SK-N-MC (cell line): ENCODE data around the gene CLEC16A.

ENCODE experiments used
- DNase-seq: peaks from one replicate; pipeline ENCODE4 v3.0.0-alpha.2; 2011; ENCODE audit warnings: low read depth, low spot score
- H3K27ac ChIP-seq: fragments of 200-600 bp; sonication (generic); 2 replicates; pipeline ENCODE4 v1.5.1; 2016; ENCODE audit warnings: mixed run types
- H3K36me3 ChIP-seq: fragments of 200-600 bp; sonication (generic); 2 replicates; pipeline ENCODE4 v1.6.1; 2017; ENCODE audit warnings: antibody characterized with exemption, low read length, mixed read lengths; ENCODE audit not compliant: insufficient read depth
- H3K4me3 ChIP-seq: fragments of 200-600 bp; sonication (generic); 2 replicates; pipeline ENCODE4 v1.5.1; 2016
- H3K9ac ChIP-seq: fragments of 200-600 bp; sonication (generic); 2 replicates; pipeline ENCODE4 v1.8.0; 2017; ENCODE audit warnings: mixed run types, mixed read lengths; ENCODE audit not compliant: insufficient read length
- H3K9me3 ChIP-seq: fragments of 200-600 bp; sonication (generic); 2 replicates; pipeline ENCODE4 v1.6.1; 2017; ENCODE audit warnings: low read depth, mild to moderate bottlenecking, antibody characterized with exemption, low read length, moderate library complexity, mixed read lengths
- EZH2 ChIP-seq: fragments of 200-600 bp; sonication (generic); IDR thresholded peaks from one replicate; pipeline ENCODE4 v1.6.1; 2017; ENCODE audit warnings: antibody characterized with exemption
- FOXP2 ChIP-seq: optimal IDR thresholded peaks from 2 replicates; pipeline ENCODE3; 2011; ENCODE audit warnings: mild to moderate bottlenecking, moderate library complexity; ENCODE audit not compliant: insufficient read depth; ENCODE audit errors: extremely low read length, control extremely low read depth
- POLR2AphosphoS5 ChIP-seq: IDR thresholded peaks from 2 replicates; pipeline ENCODE4 v1.6.1; 2012; ENCODE audit warnings: mild to moderate bottlenecking, low read depth, low read length, borderline replicate concordance

The CLEC16A gene

DNA sequence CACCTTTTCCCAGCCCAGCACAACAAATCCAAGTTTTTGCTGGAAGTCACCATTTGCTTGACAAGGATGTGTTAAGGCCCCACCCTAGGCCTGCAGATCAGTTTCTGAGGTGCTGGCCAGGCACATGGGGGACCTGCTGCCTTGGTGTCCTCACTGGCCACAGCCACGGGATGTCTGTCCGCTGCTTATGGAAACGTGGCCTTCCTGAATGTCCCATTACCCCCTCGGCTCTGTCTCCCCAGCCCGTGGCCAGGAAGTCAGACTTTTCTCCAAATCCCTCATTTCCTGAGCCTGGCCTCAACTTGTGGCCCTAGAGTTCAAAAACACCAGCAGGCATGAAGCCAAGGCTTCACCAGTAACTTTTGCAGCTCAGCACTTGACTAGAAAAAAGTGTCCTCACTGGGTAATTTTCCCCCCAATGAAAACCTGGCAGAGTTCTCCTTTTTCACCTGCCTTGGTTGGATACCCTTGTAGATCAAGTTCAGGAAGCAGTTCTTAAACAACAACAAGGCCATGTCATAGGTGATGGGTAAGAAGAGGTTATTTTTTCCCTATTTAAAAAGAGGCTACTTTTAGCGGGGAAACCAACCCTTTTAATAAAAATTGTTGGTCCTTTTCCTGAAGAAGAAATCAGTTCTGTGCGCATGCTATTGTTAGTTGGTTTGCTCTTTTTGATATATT, 230.9 kb downstream of the CLEC16A start:
- no peak overlapping the region for H3K4me3 ChIP-seq
- no peak for TF ChIP-seq FOXP2
- no peaks in the 10 kb centered on the region for H3K9me3 ChIP-seq
- H3K9ac ChIP-seq: no peak overlapping the region
- no peak for DNase-seq
- H3K27ac ChIP-seq: no peak overlapping the region
- no peaks in the 10 kb centered on the region for H3K36me3 ChIP-seq

DNA sequence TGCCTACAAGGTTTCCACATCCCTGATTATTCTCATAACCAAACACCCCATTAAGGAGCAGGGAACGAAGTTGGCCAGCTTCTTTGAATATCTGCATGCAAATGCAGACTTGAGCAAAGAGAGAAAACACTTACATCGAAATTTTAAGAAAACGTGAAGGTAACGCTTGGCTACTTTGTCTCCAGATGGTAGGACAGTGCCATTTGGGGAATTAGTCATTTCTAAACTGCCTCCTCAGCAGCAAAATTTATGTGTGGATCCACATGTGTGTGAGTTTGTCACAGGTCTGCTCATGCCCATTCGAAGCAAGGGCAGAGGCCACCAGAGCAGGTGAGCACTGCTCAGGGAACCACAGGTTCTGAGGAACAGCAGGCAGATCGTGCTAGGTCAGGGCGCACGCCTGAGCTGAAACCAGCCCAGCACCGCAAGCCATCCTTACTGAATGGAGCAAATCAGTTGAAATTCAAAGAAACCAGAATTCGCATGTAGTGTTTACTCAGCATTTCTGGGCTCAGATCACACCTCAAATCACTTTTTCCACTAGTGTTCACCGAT, 231.5 kb downstream of the CLEC16A start:
- TF ChIP-seq EZH2 (no peak), FOXP2 (no peak), POLR2AphosphoS5 (no peak)
- H3K36me3 ChIP-seq: no peaks in the 10 kb centered on the region
- no peaks in the 10 kb centered on the region for H3K9me3 ChIP-seq
- H3K9ac ChIP-seq: no peak overlapping the region
- H3K4me3 ChIP-seq: no peak overlapping the region
- DNase-seq: no peak
- H3K27ac ChIP-seq: no peak overlapping the region

DNA sequence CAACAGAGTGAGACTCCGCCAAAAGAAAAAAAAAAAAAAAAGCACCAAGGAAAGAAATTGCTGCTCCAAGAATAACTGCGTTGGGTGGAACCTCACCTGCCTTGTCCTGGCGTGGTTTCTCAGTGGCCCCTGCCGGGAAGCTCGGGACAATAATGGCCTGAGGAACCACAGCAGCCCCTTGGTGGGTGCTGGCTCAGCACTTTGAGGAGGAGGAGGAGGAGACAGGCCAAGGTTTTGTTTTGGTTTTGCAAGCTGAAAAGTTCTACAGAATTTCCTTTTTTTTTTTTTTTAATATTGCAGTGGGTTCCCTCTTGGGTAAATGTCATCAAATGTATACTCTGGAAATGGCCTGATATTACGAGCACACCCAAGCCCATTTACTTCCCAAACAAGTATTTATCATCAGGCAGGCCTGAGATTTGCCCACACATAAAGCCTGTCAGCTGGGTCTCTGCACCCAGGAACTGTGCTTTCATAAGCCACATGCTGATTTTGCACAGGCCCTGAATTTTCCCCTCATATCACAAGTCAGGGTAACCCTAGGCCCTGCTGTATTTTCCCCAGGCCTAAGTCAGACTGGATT, 233.3 kb downstream of the CLEC16A start:
- TF ChIP-seq EZH2 (no peak), FOXP2 (no peak), POLR2AphosphoS5 (no peak)
- Histone ChIP-seq H3K9me3 (no peaks in the 10 kb centered on the region), H3K9ac (no peak overlapping the region), H3K27ac (no peak overlapping the region), H3K4me3 (no peak overlapping the region), H3K36me3 (no peaks in the 10 kb centered on the region)
- DNase-seq: no peak

DNA sequence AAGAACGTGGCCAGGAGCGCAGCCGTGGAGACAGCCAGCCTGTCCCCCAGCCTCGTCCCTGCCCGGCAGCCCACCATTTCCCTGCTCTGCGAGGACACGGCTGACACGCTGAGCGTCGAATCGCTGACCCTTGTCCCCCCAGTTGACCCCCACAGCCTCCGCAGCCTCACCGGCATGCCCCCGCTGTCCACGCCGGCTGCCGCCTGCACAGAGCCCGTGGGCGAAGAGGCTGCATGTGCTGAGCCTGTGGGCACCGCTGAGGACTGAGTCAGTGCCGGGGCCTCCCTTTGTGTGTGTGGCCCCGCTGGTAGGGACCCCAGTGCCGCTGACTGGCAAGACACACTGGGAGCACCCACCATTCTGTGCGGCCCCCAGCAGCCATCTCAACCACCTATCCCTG, 234.1 kb downstream of the CLEC16A start:
- Histone ChIP-seq H3K4me3 (no peak overlapping the region), H3K36me3 (no peaks in the 10 kb centered on the region), H3K27ac (no peak overlapping the region), H3K9me3 (no peaks in the 10 kb centered on the region), H3K9ac (no peak overlapping the region)
- TF ChIP-seq POLR2AphosphoS5: no peak
- no peak for TF ChIP-seq EZH2
- no peak for DNase-seq

DNA sequence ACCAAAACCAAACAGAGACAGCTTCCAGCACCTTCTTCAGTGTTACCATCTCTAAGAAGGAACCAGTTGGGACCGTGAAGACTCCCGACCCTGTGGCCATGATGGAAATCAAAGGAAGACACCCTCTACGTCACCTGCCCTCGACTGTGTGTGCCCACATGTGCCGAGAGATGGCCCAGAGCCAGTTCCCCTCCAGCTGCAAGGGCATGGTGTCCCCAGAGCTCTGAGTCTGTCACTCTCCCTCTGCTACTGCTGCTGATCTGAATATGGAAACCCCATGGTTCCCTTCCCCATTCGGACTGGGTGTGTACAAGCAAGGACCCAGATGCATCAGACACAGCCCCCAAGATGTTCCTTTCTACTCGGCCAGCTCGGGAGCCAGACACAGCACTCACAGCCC, 235.2 kb downstream of the CLEC16A start:
- Histone ChIP-seq H3K9ac (no peak overlapping the region), H3K9me3 (no peaks in the 10 kb centered on the region), H3K36me3 (no peaks in the 10 kb centered on the region), H3K27ac (no peak overlapping the region), H3K4me3 (no peak overlapping the region)
- TF ChIP-seq POLR2AphosphoS5 (no peak), EZH2 (no peak), FOXP2 (no peak)
- DNase-seq: no peak

DNA sequence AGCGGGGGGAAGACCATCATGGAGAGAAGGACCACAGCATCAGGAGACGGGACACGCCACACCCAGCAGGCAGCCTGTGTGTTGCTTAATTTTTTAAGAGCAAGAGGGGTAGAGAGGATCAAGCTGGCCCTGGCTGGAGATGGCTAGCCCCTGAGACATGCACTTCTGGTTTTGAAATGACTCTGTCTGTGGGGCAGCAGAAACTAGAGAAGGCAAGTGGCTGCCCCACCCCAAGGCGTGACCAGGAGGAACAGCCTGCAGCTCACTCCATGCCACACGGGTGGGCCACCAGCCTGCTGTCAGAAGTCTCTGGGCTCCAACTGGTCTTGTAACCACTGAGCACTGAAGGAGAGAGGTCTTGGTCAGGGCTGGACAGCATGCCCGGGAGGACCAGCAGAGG, 236.1 kb downstream of the CLEC16A start:
- Histone ChIP-seq H3K9ac (no peak overlapping the region), H3K9me3 (no peaks in the 10 kb centered on the region), H3K36me3 (no peaks in the 10 kb centered on the region), H3K27ac (no peak overlapping the region), H3K4me3 (no peak overlapping the region)
- TF ChIP-seq FOXP2: no peak
- no peak for DNase-seq

DNA sequence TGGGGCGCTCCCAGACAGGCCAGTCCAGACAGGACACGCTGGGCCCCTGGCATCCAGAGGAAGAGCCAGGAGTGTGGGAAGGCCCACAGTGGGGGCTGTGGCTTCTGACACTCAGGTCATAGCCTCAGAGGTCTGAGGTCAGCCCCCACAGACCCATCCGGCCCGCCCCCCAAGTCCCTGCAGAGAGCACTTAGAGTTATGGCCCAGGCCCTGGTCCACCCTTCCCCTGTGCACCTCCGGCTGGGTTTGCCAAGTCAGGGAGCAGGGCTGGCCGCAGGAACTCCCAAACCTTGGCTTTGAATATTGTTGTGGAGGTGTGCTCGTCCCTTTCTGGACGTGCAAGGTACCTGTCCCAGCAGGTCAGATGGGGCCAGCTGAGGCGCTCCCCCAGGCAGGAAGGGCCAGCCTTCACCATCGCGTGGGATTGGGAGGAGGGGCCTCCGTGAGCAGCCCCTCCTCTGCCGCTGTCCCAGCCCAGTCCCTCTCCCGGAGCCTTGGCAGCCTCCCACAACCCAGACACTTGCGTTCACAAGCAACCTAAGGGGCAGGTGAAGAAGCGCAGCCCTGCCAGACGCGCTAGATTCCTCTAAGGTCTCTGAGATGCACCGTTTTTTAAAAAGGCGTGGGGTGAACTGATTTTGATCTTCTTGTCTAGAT, 237.0 kb downstream of the CLEC16A start:
- Histone ChIP-seq H3K27ac (no peak overlapping the region), H3K36me3 (no peaks in the 10 kb centered on the region), H3K4me3 (no peak overlapping the region), H3K9me3 (no peaks in the 10 kb centered on the region), H3K9ac (no peak overlapping the region)
- no peak for DNase-seq
- no peak for TF ChIP-seq FOXP2
- TF ChIP-seq POLR2AphosphoS5: no peak
- TF ChIP-seq EZH2: no peak

DNA sequence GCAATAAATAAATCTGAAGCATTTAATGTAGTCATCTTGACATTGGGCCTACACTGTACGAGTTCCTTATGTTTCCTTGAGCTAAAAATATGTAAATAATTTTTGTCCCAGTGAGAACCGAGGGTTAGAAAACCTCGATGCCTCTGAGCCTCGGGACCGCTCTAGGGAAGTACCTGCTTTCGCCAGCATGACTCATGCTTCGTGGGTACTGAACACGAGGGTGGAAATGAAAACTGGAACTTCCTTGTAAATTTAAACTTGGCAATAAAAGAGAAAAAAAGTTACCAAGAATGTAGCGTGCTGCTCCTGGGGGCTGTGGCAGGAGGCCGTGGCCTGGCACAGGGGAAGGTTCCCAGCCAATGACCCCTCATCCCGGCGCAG, 237.5 kb downstream of the CLEC16A start:
- no peaks in the 10 kb centered on the region for H3K9me3 ChIP-seq
- TF ChIP-seq POLR2AphosphoS5 (no peak), FOXP2 (no peak)
- H3K36me3 ChIP-seq: no peaks in the 10 kb centered on the region
- DNase-seq: no peak
- H3K4me3 ChIP-seq: no peak overlapping the region
- no peak overlapping the region for H3K9ac ChIP-seq
- no peak overlapping the region for H3K27ac ChIP-seq

DNA sequence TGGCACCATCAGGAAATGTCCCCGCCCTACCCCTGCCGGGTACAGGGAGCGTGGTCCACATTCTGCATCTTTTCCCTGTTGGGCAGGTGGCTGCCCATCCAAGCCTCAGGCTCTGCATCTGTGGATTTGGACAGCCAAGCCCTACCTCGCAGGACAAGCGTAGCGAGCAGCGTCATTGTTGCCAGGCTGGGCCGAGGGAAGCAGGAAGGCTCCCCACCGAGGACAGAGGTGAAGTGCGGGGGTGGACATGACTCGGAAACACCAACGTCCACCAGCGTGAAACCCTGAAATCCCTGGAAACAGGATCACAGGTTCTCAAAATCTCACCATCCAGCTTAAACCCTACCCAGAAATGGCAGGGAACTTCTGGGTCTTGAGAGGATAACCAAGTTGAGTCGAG, 238.0 kb downstream of the CLEC16A start:
- Histone ChIP-seq H3K9me3 (no peaks in the 10 kb centered on the region), H3K27ac (no peak overlapping the region), H3K36me3 (no peaks in the 10 kb centered on the region), H3K9ac (no peak overlapping the region), H3K4me3 (no peak overlapping the region)
- TF ChIP-seq POLR2AphosphoS5 (no peak), FOXP2 (no peak)
- DNase-seq: no peak
